Left colon (tissue), 2 donors: Measurements from ENCODE around the gene SASH1. TPM values are rescaled to one million over a fixed set of nuclear protein-coding genes. Genes with fewer than 3 reads are reported as not detected.

Source experiments
- ATAC-seq: fragments of 200-7000 bp; cut with Tn5 transposase; one replicate; pipeline ENCODE4 v1.9.1; 2020; ENCODE audit warnings: mild to moderate bottlenecking, moderate library complexity
- DNase-seq, 2 donors: peaks; one replicate each; pipeline ENCODE4 v3.0.0-alpha.2; 2020
- intact Hi-C, 2 donors: fragments of 100-400 bp; cut with DNase I in 1 of 2; cut with micrococcal nuclease in 1 of 2; formaldehyde crosslinking; loops; one replicate each; pipeline versions ENCODE4 v1.11.2 to v1.14.0; 2022; cut with DNase I, micrococcal nuclease
- total RNA-seq, 2 donors: library from RNA; stranded (reverse); fragmentation: NEBNext Ultra II Directional; extraction: Animal tissue kit (Norgen Biotek cat#: 25700); gene quantifications; one replicate each; pipeline ENCODE4 v1.2.1, GENCODE V29; 2021
- donor health status: DM: no; HTN: no; CAD: no.
- donor health status: DM: yes; HTN: yes; CAD: no.

Gene SASH1
- total RNA-seq, 2 donors from 2014 or later, result 19.6 to 24.4 TPM

GRCh38 chr6:148466158-148466557 is 123.5 kb downstream of the SASH1 start:
- DNase-seq (no peak), ATAC-seq (no peak)
- intact Hi-C loops, result loop anchor here (5.0 kb wide), 2 partner anchors 284 to 289 kb away; no protein-coding TSS in a partner anchor

- intact Hi-C loops, result loop anchor here (5.0 kb wide), 2 partner anchors 286 to 291 kb away; no protein-coding TSS in a partner anchor
- DNase-seq (no peak), ATAC-seq (no peak)
Measured at GRCh38 chr6:148467926-148468325, 125.3 kb downstream of the SASH1 start.

DNA sequence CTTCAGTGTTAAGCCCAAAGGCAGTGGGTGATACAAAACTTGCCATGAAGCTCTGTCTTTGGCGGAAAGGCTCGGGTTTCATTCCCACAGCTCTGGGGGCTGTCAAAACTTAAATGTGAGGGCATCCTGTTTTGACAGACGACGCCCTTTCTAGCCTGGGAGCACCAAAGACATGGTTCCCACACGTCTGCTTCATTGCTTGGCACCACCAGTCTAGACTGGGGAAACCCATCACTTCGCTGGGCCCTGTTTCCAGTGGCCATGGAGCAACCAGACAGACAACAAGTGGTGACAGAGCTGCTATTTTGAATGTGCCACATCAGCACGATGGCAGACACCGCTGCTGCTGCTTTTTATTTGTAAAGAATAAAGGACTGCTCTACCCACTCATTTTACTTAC is 127.5 kb downstream of the SASH1 start:
- DNase-seq (no peak), ATAC-seq (no peak)
- intact Hi-C loops, result no loop called here

- DNase-seq (no peak), ATAC-seq (no peak)
- intact Hi-C loops, result no loop called here
Measured at GRCh38 chr6:148470606-148471465, 128.2 kb downstream of the SASH1 start.

- DNase-seq (peak in 1 of 2 donors; percentile 14), ATAC-seq (no peak)
- intact Hi-C loops, result no loop called here
Measured at GRCh38 chr6:148471624-148472159, 129.1 kb downstream of the SASH1 start.

DNA sequence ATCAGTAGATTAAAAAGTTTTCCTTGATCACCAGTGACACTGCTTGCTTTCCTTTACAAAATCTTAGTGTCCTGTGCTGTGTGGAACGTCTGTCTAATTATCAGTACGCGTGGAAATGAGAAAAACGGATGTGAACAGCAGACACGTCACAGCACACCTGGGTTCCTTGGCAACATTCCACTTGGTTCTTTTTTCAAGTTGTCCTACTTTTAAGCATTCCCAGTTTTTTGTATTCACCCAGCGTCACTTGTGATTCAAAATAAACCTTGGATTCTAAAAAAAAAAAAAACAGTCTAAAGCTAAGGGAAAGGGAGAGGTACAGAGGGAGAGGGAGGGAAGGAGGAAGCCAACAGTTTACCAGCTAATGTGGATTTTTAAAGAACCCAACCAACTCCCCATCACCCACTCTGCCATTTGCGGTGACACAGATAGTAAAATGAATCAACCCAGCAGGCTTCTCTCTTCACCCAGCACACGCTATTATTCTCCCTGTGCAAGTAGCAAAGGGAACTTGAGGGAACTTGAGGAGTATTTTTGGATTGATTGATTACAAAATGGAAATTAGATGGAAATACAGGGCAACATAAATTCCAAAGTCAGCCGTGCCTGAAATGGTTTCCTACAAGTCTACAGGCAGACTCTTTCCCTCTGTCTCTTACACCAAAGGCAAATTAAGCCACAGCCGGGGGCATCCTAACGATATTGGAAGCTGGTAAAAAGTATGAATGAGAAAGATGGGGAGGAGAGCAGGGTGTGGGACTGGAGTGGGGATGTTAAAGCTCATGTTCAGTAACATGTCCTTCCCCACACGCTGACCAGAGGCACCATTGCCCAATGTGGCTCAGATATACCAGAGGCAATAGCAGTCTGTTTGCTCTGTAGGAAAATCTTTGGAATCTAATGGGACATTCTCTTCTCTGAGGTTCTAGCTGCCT is 129.8 kb downstream of the SASH1 start:
- intact Hi-C loops, result no loop called here
- ATAC-seq, result no peak
- DNase-seq, result no peak

DNA sequence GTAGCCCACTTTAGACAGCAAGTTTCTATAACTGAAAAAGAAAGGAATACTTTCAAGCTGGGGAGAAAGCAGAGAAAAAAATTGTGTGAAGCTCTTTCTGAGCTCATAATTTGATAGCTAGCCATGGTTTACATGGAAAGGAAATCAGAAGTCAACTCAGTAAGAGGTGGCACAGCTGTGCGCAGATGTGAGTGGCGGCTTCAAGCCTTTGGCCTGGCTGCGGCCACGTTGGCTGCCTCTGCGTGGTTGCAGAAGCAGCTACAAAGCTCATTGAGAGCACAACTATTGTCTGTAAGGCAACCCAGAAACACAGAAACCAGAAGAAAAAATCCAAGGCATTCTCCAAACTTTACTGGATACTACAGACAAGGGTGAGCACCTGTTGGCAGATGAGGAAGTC is 136.9 kb downstream of the SASH1 start:
- intact Hi-C loops, result no loop called here
- ATAC-seq, result no peak
- DNase-seq, result no peak

- ATAC-seq (no peak), DNase-seq (no peak)
- intact Hi-C loops, result no loop called here
Measured at GRCh38 chr6:148487461-148487860, 144.8 kb downstream of the SASH1 start.

- intact Hi-C loops, result no loop called here
- ATAC-seq (no peak), DNase-seq (no peak)
Measured at GRCh38 chr6:148491638-148492251, 149.1 kb downstream of the SASH1 start.

DNA sequence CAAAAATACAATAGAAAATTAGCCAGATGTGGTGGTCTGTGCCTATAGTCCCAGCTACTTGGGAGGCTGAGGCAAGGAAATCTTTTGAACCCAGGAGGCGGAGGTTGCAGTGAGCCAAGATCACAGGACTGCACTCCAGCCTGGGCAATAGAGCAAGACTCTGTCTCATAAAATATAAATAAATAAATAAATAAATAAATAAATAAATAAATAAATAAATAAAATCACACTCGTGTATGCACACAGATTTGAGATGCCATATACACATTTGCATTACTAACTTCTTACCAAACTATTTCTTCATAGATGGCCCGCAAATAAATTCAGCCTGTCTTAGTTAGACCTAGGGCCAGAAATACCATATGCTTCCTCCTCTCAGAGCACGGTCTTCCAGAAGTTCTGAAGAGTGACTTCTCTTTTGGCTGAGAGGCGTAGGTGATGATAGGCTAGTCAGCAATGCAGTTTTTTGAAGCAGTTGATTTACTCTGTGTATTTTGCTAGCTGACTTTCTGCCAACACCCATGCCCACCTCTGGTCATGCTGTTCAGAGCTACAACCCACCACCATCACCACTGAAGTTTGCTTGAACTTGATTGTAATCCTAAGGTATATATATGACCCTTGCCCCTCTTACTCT is 150.1 kb downstream of the SASH1 start:
- ATAC-seq (no peak), DNase-seq (no peak)
- intact Hi-C loops, result no loop called here

DNA sequence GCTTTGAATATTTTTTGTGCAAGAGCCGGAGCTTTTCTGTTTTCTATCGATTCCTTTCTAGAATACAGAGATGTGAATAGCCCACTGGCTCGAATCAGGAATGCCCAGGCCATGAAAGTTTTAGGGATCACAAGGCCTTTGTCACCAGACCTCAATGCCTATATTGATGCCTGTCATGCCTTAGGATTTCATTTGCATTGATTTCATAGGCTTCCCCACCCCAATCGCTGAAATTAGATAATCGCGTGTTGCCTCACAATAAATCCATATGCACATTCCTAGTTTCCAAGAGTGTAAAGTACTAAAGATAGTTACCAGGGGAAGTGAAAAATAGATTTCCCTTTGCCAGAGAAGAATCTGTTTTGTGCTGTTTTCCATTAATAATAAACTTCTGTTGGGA is 150.8 kb downstream of the SASH1 start:
- DNase-seq (no peak), ATAC-seq (no peak)
- intact Hi-C loops, result no loop called here

GRCh38 chr6:148494226-148494625 is 151.6 kb downstream of the SASH1 start:
- ATAC-seq, result no peak
- DNase-seq, result no peak
- intact Hi-C loops, result no loop called here

DNA sequence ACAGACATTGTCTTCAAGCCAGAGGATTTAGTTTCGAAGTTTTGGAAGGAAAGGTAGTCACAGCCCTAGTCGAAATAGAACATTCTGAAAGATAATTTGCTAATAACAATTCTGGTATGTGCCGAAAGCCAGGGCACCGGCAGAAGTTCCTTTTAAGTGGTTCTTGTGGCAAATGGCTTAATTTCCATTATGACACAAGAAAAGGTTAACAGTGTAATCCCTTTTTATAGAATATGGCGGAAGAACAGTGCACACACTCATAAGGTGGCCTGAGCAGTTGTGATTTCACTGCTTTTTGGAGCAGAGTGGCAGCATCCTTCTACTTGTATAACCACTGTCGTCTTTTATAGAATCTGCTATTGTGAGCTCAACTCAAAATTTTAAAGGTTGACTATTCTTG is 152.4 kb downstream of the SASH1 start:
- intact Hi-C loops, result no loop called here
- DNase-seq (no peak), ATAC-seq (no peak)

- intact Hi-C loops, result no loop called here
- DNase-seq (no peak), ATAC-seq (no peak)
Measured at GRCh38 chr6:148497257-148497656, 154.6 kb downstream of the SASH1 start.

DNA sequence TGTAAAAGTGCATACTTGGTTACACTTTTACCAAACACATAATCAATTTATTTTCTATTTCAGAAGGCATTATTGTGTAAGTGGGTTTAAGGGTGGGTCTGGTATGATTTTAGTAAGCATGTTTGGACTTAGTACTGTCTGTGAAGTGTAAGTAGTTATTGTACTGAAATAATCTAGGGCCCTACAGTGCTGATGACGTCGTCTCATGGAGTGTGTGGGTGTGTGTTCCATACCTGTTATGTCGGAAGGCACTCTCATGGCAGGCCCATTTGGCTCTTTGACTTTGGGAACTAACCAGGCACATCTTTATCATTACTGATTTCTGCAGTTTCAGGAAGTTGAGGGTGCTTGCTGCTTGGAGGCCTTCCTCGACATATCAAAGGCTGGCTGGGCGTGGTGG is 155.1 kb downstream of the SASH1 start:
- no peak for DNase-seq
- ATAC-seq, result no peak
- intact Hi-C loops, result no loop called here

GRCh38 chr6:148500402-148500801 is 157.8 kb downstream of the SASH1 start:
- intact Hi-C loops, result no loop called here
- no peak for ATAC-seq
- DNase-seq, result no peak

- no peak for DNase-seq
- intact Hi-C loops, result no loop called here
- peak; percentile 97 for ATAC-seq
Measured at GRCh38 chr6:148501178-148501590, 158.5 kb downstream of the SASH1 start.

DNA sequence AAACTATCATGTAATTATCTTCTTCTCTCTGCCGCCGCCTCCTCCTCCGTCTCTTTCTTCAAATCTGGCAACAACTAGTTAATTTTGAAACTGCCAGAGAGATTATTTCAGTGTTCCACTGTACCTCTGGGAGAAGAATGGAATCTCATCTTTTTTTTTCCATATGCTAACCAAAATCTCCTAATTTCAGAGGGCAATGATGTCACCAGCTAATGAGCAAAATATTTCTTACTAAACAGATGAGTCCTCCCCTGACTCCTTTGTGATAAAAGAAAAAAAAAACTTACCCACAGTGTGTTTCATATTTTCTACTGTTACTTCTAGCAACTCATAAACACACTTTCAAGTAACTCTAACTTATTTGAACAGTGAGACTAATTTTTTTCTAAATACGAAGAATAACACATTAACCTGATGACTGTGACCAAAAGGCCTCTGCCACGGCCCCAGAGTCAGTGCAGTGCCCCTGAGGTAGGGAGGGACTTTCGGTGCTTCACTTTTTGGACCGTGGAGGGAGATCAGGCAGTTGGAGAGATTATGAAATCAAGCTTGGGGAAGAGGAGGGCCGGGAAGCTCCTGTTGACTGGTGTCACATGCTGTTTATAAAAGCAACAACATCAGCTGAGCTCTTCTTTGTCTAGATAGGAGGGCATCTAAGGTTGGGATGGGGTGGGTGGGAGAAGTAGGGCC is 159.6 kb downstream of the SASH1 start:
- intact Hi-C loops, result no loop called here
- DNase-seq (no peak), ATAC-seq (no peak)
